ENCODE data around the gene SEPTIN12. TPM values are rescaled to one million over a fixed set of nuclear protein-coding genes. Genes with fewer than 3 reads are reported as not detected.

The SEPTIN12 gene
- total and polyA plus RNA-seq, 2 of the 8 experiments (the other 6 are each of a cell fraction or from before 2014, with no cell fraction given): 0.24 TPM; not detected in 1

- TF ChIP-seq CTCF (IDR thresholded peaks at IDR 0.05; ENCODE audit: control extremely low read depth in 1 of 3, insufficient read depth in 1 of 3, low read depth in 1 of 3, low read length in 3 of 3): no peak
- TF ChIP-seq BRCA1 (IDR thresholded peaks at IDR 0.05; ENCODE audit: low read depth, low read length): no peak
- TF ChIP-seq SP4 (IDR thresholded peaks at IDR 0.05; ENCODE audit: low read length): no peak
- no peak for TF ChIP-seq EP300 (IDR thresholded peaks at IDR 0.05; ENCODE audit: borderline replicate concordance in 1 of 2, low read depth in 2 of 2, low read length in 2 of 2)
- TF ChIP-seq SP1 (IDR thresholded peaks at IDR 0.05; ENCODE audit: low read depth, low read length): no peak
Observed at GRCh38 chr16:4800290-4801041, 12.3 kb upstream of the SEPTIN12 start (continued).

Measured in H1 (cell line).